Astrocyte (in vitro differentiated cells and primary cell): ENCODE results near the gene ASB10.

Experiments used
- EZH2 ChIP-seq: IDR thresholded peaks from 2 replicates; pipeline ENCODE4 v1.6.1; 2012; ENCODE audit warnings: mild to moderate bottlenecking, low read length, inconsistent platforms; ENCODE audit not compliant: insufficient read depth
- TF ChIP-seq, protein P1 (sequence below): IDR thresholded peaks from 2 replicates; pipeline ENCODE4 v1.5.1; 2011; ENCODE audit warnings: low read depth, mild to moderate bottlenecking, inconsistent platforms, low read length, moderate library complexity; ENCODE audit not compliant: insufficient read depth

DNA sequence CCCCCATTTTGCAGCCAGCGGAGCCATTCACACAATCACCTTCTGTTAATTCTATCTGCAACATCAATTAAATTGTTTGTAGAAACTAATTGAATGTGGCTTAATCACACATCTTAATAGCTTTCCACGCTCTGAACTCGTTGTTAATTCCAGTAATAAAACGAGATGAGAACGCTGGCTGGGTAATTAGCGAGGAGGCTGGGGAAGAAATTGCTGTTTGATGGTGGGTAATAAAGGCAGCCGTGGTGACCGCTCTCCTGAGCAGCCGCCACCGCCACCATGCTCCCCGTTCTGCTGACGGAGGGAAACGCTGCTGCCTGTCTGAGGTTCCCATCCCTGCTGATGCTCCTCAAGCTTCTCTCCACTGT is 55.8 kb downstream of the ASB10 start:
- TF ChIP-seq, protein P1, sequence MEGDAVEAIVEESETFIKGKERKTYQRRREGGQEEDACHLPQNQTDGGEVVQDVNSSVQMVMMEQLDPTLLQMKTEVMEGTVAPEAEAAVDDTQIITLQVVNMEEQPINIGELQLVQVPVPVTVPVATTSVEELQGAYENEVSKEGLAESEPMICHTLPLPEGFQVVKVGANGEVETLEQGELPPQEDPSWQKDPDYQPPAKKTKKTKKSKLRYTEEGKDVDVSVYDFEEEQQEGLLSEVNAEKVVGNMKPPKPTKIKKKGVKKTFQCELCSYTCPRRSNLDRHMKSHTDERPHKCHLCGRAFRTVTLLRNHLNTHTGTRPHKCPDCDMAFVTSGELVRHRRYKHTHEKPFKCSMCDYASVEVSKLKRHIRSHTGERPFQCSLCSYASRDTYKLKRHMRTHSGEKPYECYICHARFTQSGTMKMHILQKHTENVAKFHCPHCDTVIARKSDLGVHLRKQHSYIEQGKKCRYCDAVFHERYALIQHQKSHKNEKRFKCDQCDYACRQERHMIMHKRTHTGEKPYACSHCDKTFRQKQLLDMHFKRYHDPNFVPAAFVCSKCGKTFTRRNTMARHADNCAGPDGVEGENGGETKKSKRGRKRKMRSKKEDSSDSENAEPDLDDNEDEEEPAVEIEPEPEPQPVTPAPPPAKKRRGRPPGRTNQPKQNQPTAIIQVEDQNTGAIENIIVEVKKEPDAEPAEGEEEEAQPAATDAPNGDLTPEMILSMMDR: no peak
- TF ChIP-seq EZH2: no peak
